Fibroblast of lung (primary cell): Measurements from ENCODE around the gene GOPC.

Source experiments
- CTCF ChIP-seq, 2 donors: IDR thresholded peaks in 1 of 2; conservative IDR thresholded peaks in 1 of 2; 1 replicate in 1 of 2; 2 replicates in 1 of 2; pipeline ENCODE4 v1.5.1; 2011 to 2012; ENCODE audit warnings: low read length in 2 of 2, control low read depth in 1 of 2, inconsistent platforms in 1 of 2, low read depth in 1 of 2, mild to moderate bottlenecking in 1 of 2
- EZH2 ChIP-seq: IDR thresholded peaks from 2 replicates; pipeline ENCODE4 v1.5.1; 2012; ENCODE audit warnings: low read length, control low read depth, mild to moderate bottlenecking; ENCODE audit errors: missing control alignments

GRCh38 chr6:117531809-117532725 lies 70.2 kb downstream of the GOPC start:
- TF ChIP-seq CTCF (conservative IDR thresholded peaks at IDR 0.05 in 1 of 2, IDR thresholded peaks at IDR 0.05 in 1 of 2; ENCODE audit: low read depth in 1 of 2, low read length in 2 of 2) (no peak), EZH2 (no peak)
